Progenitor cell of endocrine pancreas (in vitro differentiated cells): ENCODE data around the gene ZBTB20. TPM values are rescaled to one million over a fixed set of nuclear protein-coding genes. Genes with fewer than 3 reads are reported as not detected.

Experiments used
- DNase-seq: peaks from one replicate; pipeline ENCODE4 v3.0.0; 2021; ENCODE audit warnings: low spot score; ENCODE audit not compliant: unreplicated experiment
- H3K27ac Mint-ChIP-seq: 2 replicates; pipeline ENCODE4 v1.8.0; 2021; ENCODE audit warnings: mild to moderate bottlenecking, moderate library complexity, mixed read lengths
- H3K27me3 Mint-ChIP-seq: 2 replicates; pipeline ENCODE4 v1.8.0; 2021; ENCODE audit warnings: mixed read lengths
- H3K36me3 Mint-ChIP-seq: 2 replicates; pipeline ENCODE4 v1.8.0; 2022; ENCODE audit warnings: mixed read lengths; ENCODE audit not compliant: insufficient read depth
- H3K4me1 Mint-ChIP-seq: 2 replicates; pipeline ENCODE4 v1.8.0; 2021; ENCODE audit warnings: low read depth, mixed read lengths
- H3K4me3 Mint-ChIP-seq: 2 replicates; pipeline ENCODE4 v1.8.0; 2021; ENCODE audit warnings: low read depth, mild to moderate bottlenecking, moderate library complexity, mixed read lengths
- H3K9me3 Mint-ChIP-seq: 2 replicates; pipeline ENCODE4 v1.8.0; 2021; ENCODE audit warnings: low read depth, mixed read lengths
- CTCF ChIP-seq: fragments of 200-600 bp; sonication (generic); IDR thresholded peaks from one replicate; pipeline ENCODE4 v1.5.0; 2021; ENCODE audit warnings: antibody characterized with exemption, mild to moderate bottlenecking; ENCODE audit not compliant: unreplicated experiment
- total RNA-seq: library from RNA; stranded (reverse); gene quantifications from 2 replicates; pipeline ENCODE4 v1.2.1, GENCODE V29; 2021

Gene ZBTB20
- total RNA-seq, 1 donor from 2014 or later = 27.3 TPM

- peaks cover 7% of the 10 kb centered on the region for H3K4me1 Mint-ChIP-seq
- H3K27me3 Mint-ChIP-seq = no peaks in the 10 kb centered on the region
- no peak for TF ChIP-seq CTCF
- no peaks in the 10 kb centered on the region for H3K36me3 Mint-ChIP-seq
- H3K27ac Mint-ChIP-seq = no peak overlapping the region
- DNase-seq = no peak
- no peak overlapping the region for H3K4me3 Mint-ChIP-seq
- no peaks in the 10 kb centered on the region for H3K9me3 Mint-ChIP-seq
Observed at GRCh38 chr3:114893361-114893760, 253.7 kb downstream of the ZBTB20 start.

GRCh38 chr3:114892880-114893279 lies 254.2 kb downstream of the ZBTB20 start:
- Mint-ChIP-seq H3K27me3 (no peaks in the 10 kb centered on the region), H3K36me3 (no peaks in the 10 kb centered on the region), H3K4me1 (peaks cover 7% of the 10 kb centered on the region), H3K27ac (no peak overlapping the region), H3K9me3 (no peaks in the 10 kb centered on the region), H3K4me3 (no peak overlapping the region)
- TF ChIP-seq CTCF = no peak
- no peak for DNase-seq

GRCh38 chr3:114892131-114892879 lies 254.8 kb downstream of the ZBTB20 start:
- Mint-ChIP-seq H3K4me1 (peaks cover 7% of the 10 kb centered on the region), H3K36me3 (no peaks in the 10 kb centered on the region), H3K4me3 (no peak overlapping the region), H3K9me3 (no peaks in the 10 kb centered on the region), H3K27me3 (no peaks in the 10 kb centered on the region), H3K27ac (no peak overlapping the region)
- no peak for TF ChIP-seq CTCF
- DNase-seq = no peak

DNA sequence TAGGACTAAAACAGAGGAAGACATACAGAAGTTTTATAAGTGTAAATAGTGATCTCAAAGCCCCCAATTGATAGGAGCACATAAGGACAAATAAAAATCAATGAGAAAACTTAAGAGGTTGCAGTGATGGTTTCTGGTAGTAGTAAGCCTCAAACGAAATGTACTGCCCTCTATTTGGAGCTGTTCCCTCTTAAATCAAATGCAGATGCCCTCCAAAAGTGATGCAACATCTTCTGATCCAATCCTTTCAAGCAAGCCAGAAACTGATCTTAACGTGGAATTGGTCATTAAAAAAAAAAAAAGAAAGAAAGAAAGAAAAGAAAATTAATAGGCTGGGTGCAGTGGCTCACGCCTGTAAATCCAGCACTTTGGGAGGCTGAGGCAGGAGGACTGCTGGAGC lies 259.3 kb downstream of the ZBTB20 start:
- H3K36me3 Mint-ChIP-seq = no peaks in the 10 kb centered on the region
- no peaks in the 10 kb centered on the region for H3K9me3 Mint-ChIP-seq
- no peak overlapping the region for H3K4me3 Mint-ChIP-seq
- DNase-seq = no peak
- no peak overlapping the region for H3K27ac Mint-ChIP-seq
- H3K27me3 Mint-ChIP-seq = no peaks in the 10 kb centered on the region
- peaks cover 18% of the 10 kb centered on the region for H3K4me1 Mint-ChIP-seq
- TF ChIP-seq CTCF = no peak

DNA sequence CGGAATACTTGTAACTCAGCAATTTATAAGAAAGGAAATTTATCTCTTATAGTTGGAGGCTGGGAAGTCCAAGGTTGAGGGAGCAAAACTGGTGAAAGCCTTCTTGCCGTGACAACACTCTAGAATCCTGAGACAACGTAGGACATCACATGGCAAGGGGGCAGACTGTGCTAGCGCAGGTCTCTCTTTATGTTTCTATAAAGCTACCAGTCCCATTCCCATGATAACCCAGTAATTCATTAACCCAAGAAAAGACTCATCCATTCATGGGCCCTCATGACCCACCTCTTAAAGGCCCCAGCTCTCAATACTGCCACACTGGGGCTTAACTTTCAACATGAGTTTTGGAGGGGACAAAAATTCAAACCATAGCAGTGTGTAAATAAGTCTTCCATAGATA lies 260.2 kb downstream of the ZBTB20 start:
- Mint-ChIP-seq H3K9me3 (no peaks in the 10 kb centered on the region), H3K36me3 (no peaks in the 10 kb centered on the region), H3K4me1 (peaks cover 15% of the 10 kb centered on the region), H3K4me3 (no peak overlapping the region), H3K27ac (no peak overlapping the region), H3K27me3 (no peaks in the 10 kb centered on the region)
- DNase-seq = no peak
- no peak for TF ChIP-seq CTCF
